ENCODE data around the gene ANKRD55. TPM values are rescaled to one million over a fixed set of nuclear protein-coding genes. Genes with fewer than 3 reads are reported as not detected.
"Not testable (repeated sequence)": the region's sequence is repeated elsewhere in the genome, so short reads cannot be mapped to it uniquely, and the experiment has no call there.

ANKRD55 gene
- total RNA-seq, 2 experiments from 2014 or later, result 0.37 to 0.52 TPM

GRCh38 chr5:56130664-56131063 lies 102.5 kb downstream of the ANKRD55 start:
- ChIA-PET POLR2A (no interaction called here), CTCF (no interaction called here)
- Mint-ChIP-seq H3K27ac (no peak overlapping the region), H3K9me3 (ENCODE audit: insufficient read depth) (no peaks in the 10 kb centered on the region), H3K4me1 (ENCODE audit: low read depth) (peaks cover 30% of the 10 kb centered on the region), H3K4me3 (no peak overlapping the region), H3K27me3 (ENCODE audit: low read depth) (no peaks in the 10 kb centered on the region), H3K36me3 (ENCODE audit: low read depth) (no peaks in the 10 kb centered on the region)
- ATAC-seq, result no peak
- no peak for DNase-seq

GRCh38 chr5:56129288-56129687 lies 103.8 kb downstream of the ANKRD55 start:
- POLR2A ChIA-PET, result no interaction called here
- no peak overlapping the region for H3K4me3 Mint-ChIP-seq
- H3K27me3 Mint-ChIP-seq (ENCODE audit: low read depth), result no peaks in the 10 kb centered on the region
- no peak overlapping the region for H3K27ac Mint-ChIP-seq
- CTCF ChIA-PET, result interaction anchor here (2.5 kb wide), 1 partner anchor 18 kb away, joined by 10 read pairs; no protein-coding TSS in a partner anchor
- no peaks in the 10 kb centered on the region for H3K36me3 Mint-ChIP-seq (ENCODE audit: low read depth)
- H3K9me3 Mint-ChIP-seq (ENCODE audit: insufficient read depth), result no peaks in the 10 kb centered on the region
- ATAC-seq (no peak), DNase-seq (no peak)
- peaks cover 30% of the 10 kb centered on the region for H3K4me1 Mint-ChIP-seq (ENCODE audit: low read depth)

GRCh38 chr5:56128113-56128512 lies 105.0 kb downstream of the ANKRD55 start:
- H3K27ac Mint-ChIP-seq, result peak overlapping the region; percentile 53
- ATAC-seq (peak; percentile 49), DNase-seq (peak; percentile 31)
- no peaks in the 10 kb centered on the region for H3K27me3 Mint-ChIP-seq (ENCODE audit: low read depth)
- ChIA-PET POLR2A (no interaction called here), CTCF (interaction anchor here (1.6 to 2.5 kb wide), 3 partner anchors 19 to 151 kb away, joined by 4 to 10 read pairs (median 5); no protein-coding TSS in a partner anchor)
- peaks cover 28% of the 10 kb centered on the region for H3K4me1 Mint-ChIP-seq (ENCODE audit: low read depth)
- H3K9me3 Mint-ChIP-seq (ENCODE audit: insufficient read depth), result no peaks in the 10 kb centered on the region
- H3K4me3 Mint-ChIP-seq, result peak overlapping the region; percentile 7
- no peaks in the 10 kb centered on the region for H3K36me3 Mint-ChIP-seq (ENCODE audit: low read depth)

GRCh38 chr5:56126487-56127179 lies 106.5 kb downstream of the ANKRD55 start:
- Mint-ChIP-seq H3K4me1 (ENCODE audit: low read depth) (peaks cover 28% of the 10 kb centered on the region), H3K27ac (peak overlapping the region; percentile 58), H3K9me3 (ENCODE audit: insufficient read depth) (no peaks in the 10 kb centered on the region), H3K4me3 (no peak overlapping the region), H3K36me3 (ENCODE audit: low read depth) (no peaks in the 10 kb centered on the region), H3K27me3 (ENCODE audit: low read depth) (no peaks in the 10 kb centered on the region)
- ATAC-seq (peak; percentile 23), DNase-seq (no peak)
- CTCF ChIA-PET, result interaction anchor here (1.3 to 1.7 kb wide), 3 partner anchors 10 to 149 kb away, joined by 4 to 5 read pairs (median 5); no protein-coding TSS in a partner anchor
- POLR2A ChIA-PET, result interaction anchor here (1.6 kb wide), 1 partner anchor 12 kb away, joined by 5 read pairs; no protein-coding TSS in a partner anchor

- no peak for DNase-seq
- Mint-ChIP-seq H3K4me1 (ENCODE audit: low read depth) (peaks cover 27% of the 10 kb centered on the region), H3K36me3 (ENCODE audit: low read depth) (no peaks in the 10 kb centered on the region), H3K27ac (no peak overlapping the region), H3K4me3 (no peak overlapping the region), H3K9me3 (ENCODE audit: insufficient read depth) (no peaks in the 10 kb centered on the region), H3K27me3 (ENCODE audit: low read depth) (peaks cover 2% of the 10 kb centered on the region)
- ChIA-PET POLR2A (no interaction called here), CTCF (interaction anchor here (1.1 to 1.2 kb wide), 3 partner anchors 16 to 141 kb away, joined by 3 to 5 read pairs (median 4); no protein-coding TSS in a partner anchor)
- no peak for ATAC-seq
Measured at GRCh38 chr5:56123531-56124243, 109.4 kb downstream of the ANKRD55 start.

DNA sequence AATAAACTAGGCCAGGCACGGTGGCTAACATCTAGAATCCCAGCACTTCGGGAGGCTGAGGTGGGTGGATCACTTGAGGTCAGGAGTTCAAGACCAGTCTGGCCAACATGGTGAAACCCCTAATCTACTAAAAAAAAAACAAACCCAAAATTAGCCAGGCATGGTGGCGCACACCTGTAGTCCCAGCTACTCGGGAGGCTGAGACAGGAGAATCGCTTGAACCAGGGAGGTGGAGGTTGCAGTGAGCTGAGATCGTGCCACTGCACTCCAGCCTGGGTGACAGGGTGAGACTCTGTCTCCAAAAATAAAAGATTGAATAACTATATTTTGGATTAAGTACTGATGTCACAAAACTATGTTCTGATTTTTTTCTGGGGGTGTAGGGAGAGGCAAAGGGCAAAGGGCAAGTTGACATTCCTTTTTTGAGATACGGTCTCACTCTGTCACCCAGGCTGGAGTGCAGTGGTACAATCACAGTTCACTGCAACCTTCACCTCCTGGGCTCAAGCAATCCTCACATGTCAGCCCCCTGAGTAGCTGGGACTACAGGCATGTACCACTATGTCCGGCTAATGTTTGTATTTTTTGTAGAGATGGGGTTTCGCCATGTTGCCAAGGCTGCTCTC lies 110.7 kb downstream of the ANKRD55 start:
- POLR2A ChIA-PET; ATAC-seq; H3K9me3 Mint-ChIP-seq (ENCODE audit: insufficient read depth): not testable (repeated sequence)

DNA sequence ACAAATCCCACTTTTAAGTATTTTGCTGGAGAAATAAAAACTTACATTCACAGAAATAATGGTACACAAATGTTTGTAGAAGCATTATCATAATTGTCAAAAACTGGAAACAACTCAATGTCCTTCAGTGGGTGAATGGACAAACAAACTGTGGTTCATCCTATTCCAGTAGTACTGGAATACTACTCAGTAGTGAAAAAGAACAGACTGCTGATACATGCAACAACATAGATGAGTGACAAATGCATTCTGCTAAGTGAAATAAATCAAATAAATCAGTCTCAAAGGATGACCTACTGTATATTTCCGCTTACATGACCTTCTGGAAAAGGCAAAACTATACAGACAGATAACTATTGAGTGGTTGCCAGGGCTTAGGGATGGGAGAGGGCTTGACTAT lies 114.1 kb downstream of the ANKRD55 start:
- no peaks in the 10 kb centered on the region for H3K9me3 Mint-ChIP-seq (ENCODE audit: insufficient read depth)
- no peak overlapping the region for H3K27ac Mint-ChIP-seq
- no peak for ATAC-seq
- DNase-seq, result no peak
- H3K36me3 Mint-ChIP-seq (ENCODE audit: low read depth), result no peaks in the 10 kb centered on the region
- peaks cover 2% of the 10 kb centered on the region for H3K27me3 Mint-ChIP-seq (ENCODE audit: low read depth)
- H3K4me3 Mint-ChIP-seq, result no peak overlapping the region
- POLR2A ChIA-PET, result no interaction called here
- CTCF ChIA-PET, result no interaction called here
- H3K4me1 Mint-ChIP-seq (ENCODE audit: low read depth), result peaks cover 5% of the 10 kb centered on the region

More for the DNA sequence above, 110.7 kb downstream of the ANKRD55 start:
- H3K36me3 Mint-ChIP-seq (ENCODE audit: low read depth); H3K4me3 Mint-ChIP-seq; H3K27me3 Mint-ChIP-seq (ENCODE audit: low read depth); H3K27ac Mint-ChIP-seq; DNase-seq; CTCF ChIA-PET: not testable (repeated sequence)
- peaks cover 15% of the 10 kb centered on the region for H3K4me1 Mint-ChIP-seq (ENCODE audit: low read depth)

DNA sequence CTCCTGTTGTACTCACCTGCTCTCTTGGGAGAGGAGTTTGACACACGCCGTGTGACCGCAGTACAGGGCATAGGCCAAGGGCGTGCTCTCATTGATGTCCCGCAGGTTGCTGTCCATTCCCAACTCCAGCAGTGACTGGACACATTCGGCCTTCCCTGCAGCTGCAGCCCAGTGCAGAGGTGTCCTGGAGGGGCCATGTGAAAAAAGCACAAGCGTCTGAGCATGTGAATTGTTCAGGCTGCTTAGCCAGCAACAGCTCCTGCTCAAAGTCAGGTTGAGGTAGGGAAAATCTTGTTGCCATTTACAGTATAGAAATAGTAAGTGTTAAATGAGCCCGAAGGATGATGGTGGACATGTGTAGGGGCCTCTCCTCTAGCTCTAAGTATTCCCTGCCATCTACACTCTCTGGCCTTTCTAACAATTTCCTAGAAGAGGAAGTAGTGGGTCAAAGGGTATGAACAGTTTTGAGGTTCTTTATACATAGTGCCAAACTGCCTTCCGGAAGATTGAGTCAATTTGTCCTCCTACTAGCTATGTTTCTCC lies 116.5 kb downstream of the ANKRD55 start:
- H3K4me1 Mint-ChIP-seq (ENCODE audit: low read depth), result peaks cover 5% of the 10 kb centered on the region
- H3K36me3 Mint-ChIP-seq (ENCODE audit: low read depth), result no peaks in the 10 kb centered on the region
- peaks cover 2% of the 10 kb centered on the region for H3K27me3 Mint-ChIP-seq (ENCODE audit: low read depth)
- no peak for ATAC-seq
- no peak overlapping the region for H3K4me3 Mint-ChIP-seq
- ChIA-PET POLR2A (interaction anchor here (1.0 kb wide), 1 partner anchor 22 kb away, joined by 3 read pairs; no protein-coding TSS in a partner anchor), CTCF (interaction anchor here (1.7 kb wide), 1 partner anchor 9 kb away, joined by 5 read pairs; no protein-coding TSS in a partner anchor)
- no peak overlapping the region for H3K27ac Mint-ChIP-seq
- no peak for DNase-seq
- no peaks in the 10 kb centered on the region for H3K9me3 Mint-ChIP-seq (ENCODE audit: insufficient read depth)

GRCh38 chr5:56115589-56115988 lies 117.5 kb downstream of the ANKRD55 start:
- ATAC-seq (no peak), DNase-seq (no peak)
- Mint-ChIP-seq H3K4me1 (ENCODE audit: low read depth) (peaks cover 13% of the 10 kb centered on the region), H3K4me3 (no peak overlapping the region), H3K27me3 (ENCODE audit: low read depth) (peaks cover 2% of the 10 kb centered on the region), H3K36me3 (ENCODE audit: low read depth) (no peaks in the 10 kb centered on the region), H3K27ac (no peak overlapping the region), H3K9me3 (ENCODE audit: insufficient read depth) (no peaks in the 10 kb centered on the region)
- CTCF ChIA-PET, result no interaction called here
- POLR2A ChIA-PET, result no interaction called here

GRCh38 chr5:56112526-56113121 lies 120.5 kb downstream of the ANKRD55 start:
- Mint-ChIP-seq H3K27me3 (ENCODE audit: low read depth) (no peaks in the 10 kb centered on the region), H3K9me3 (ENCODE audit: insufficient read depth) (no peaks in the 10 kb centered on the region), H3K4me3 (no peak overlapping the region), H3K4me1 (ENCODE audit: low read depth) (peaks cover 13% of the 10 kb centered on the region), H3K36me3 (ENCODE audit: low read depth) (no peaks in the 10 kb centered on the region), H3K27ac (no peak overlapping the region)
- CTCF ChIA-PET, result no interaction called here
- DNase-seq (no peak), ATAC-seq (no peak)
- POLR2A ChIA-PET, result no interaction called here

DNA sequence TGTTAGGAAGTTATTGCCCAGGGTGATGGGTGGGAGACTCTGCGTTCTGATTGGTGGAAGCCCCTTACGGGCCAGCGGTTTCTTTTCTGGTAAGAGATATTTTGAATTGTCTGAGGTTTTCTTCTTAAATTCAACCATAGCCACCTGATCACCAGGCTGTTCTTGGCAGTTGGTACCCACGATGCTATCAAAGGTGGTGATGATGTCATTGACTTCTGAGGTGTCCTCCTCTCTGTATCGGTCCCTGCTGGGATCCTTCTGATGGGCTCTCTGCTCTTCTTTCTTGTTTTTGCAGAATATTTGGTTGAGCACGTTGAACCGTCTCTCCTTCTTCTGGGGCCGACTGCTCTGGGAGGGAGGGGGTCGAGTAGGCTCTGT lies 121.7 kb downstream of the ANKRD55 start:
- Mint-ChIP-seq H3K36me3 (ENCODE audit: low read depth) (no peaks in the 10 kb centered on the region), H3K27ac (no peak overlapping the region), H3K4me1 (ENCODE audit: low read depth) (peaks cover 8% of the 10 kb centered on the region), H3K27me3 (ENCODE audit: low read depth) (no peaks in the 10 kb centered on the region), H3K4me3 (no peak overlapping the region), H3K9me3 (ENCODE audit: insufficient read depth) (no peaks in the 10 kb centered on the region)
- POLR2A ChIA-PET, result no interaction called here
- DNase-seq, result no peak
- no peak for ATAC-seq
- CTCF ChIA-PET, result no interaction called here

Data from activated CD8-positive, alpha-beta T cell treated with anti-CD3 and anti-CD28 coated beads, Interleukin-2, amount 10 ng/mL, durations not matched to agents 7 days and 5 days (primary cell).